T-helper 9 cell (primary cell): ENCODE results near the gene DEFB124.
"Not testable (repeated sequence)": the region's sequence is repeated elsewhere in the genome, so short reads cannot be mapped to it uniquely, and the experiment has no call there.

Experiments
- DNase-seq: peaks from one replicate; pipeline ENCODE4 v3.0.0-alpha.2; 2020

DEFB124 gene

GRCh38 chr20:31488115-31488514, 13.2 kb upstream of the DEFB124 start:
- DNase-seq: no peak

DNA sequence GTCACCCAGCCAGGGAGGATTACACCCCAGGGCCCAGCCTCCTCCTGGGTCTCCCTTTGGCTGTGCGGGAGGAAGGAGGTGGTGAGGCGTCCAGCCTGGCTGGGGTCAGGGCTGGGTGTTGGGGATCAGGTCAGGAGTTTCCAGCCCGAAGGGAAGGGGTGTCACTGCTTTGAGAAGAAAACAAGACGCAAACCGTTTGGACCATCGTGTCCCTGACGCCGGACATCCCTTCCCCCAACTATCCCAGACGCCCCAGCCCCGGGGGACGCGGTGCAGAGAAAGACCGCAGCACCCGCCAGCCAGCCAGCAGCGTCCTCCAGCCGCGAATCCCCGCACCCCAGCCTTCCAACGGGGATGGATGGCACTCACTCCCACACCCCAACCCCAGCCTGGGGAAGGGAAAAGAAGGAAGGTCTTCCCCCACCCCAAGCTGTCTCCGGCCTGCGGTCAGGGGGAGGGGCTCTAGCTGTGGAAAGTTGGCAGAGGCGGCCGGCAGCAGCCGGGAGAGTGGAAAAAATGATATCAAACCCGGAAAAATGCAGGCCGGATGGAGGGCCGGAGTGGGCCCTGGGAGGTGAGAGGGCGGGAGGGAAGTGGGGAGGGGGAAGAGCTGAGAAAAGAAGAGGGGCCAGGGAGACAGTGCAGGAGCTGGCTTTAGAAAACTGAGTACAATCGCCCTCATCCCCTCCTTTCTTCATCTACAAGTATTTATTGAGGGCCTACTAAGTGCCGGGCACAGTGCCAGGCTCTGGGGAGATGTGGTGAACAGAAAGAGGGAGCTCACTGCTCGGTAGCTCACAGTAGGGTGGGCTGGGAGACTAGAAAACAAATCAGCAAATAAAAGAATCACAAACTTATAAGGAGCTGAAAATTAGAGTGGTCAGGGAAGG, 10.8 kb upstream of the DEFB124 start:
- no peak for DNase-seq

GRCh38 chr20:31484001-31484400, 9.1 kb upstream of the DEFB124 start:
- no peak for DNase-seq

DNA sequence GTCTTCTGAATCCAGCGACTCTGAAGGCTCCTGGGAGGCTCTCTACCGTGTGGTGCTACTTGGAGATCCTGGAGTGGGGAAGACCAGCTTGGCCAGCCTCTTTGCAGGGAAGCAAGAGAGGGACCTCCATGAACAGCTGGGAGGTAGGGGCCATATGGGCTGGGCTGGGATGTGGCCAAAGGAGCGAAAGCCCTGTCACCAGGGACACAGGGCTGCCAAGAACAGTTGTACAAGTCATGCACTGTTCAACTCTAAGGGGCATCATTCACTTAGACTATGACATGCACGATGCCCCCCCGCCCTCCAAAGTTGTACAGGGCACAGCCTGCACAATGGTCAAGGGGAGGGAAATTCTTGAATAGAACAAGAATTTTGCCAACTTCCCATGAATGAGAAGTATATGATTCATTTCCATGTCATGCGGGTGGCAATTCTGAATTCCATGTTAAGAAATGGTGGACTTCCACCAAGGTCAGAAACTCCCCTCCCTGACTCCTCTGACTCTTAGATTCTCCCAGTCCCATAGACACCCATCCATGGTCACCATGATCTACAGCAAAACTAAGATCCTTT, 1.8 kb upstream of the DEFB124 start:
- DNase-seq: no peak

DNA sequence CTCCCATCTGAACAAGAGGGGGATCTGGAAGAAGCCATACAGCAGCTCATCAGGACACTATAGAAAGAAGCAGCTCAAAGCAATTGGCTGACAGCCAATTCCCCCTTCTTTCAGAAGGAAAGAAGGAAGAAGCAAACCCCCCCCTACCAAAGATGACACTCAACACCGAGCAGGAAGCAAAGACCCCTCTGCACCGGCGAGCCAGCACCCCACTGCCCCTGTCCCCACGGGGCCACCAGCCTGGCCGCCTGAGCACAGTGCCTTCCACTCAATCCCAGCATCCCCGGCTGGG, 1.3 kb upstream of the DEFB124 start:
- no peak for DNase-seq

DNA sequence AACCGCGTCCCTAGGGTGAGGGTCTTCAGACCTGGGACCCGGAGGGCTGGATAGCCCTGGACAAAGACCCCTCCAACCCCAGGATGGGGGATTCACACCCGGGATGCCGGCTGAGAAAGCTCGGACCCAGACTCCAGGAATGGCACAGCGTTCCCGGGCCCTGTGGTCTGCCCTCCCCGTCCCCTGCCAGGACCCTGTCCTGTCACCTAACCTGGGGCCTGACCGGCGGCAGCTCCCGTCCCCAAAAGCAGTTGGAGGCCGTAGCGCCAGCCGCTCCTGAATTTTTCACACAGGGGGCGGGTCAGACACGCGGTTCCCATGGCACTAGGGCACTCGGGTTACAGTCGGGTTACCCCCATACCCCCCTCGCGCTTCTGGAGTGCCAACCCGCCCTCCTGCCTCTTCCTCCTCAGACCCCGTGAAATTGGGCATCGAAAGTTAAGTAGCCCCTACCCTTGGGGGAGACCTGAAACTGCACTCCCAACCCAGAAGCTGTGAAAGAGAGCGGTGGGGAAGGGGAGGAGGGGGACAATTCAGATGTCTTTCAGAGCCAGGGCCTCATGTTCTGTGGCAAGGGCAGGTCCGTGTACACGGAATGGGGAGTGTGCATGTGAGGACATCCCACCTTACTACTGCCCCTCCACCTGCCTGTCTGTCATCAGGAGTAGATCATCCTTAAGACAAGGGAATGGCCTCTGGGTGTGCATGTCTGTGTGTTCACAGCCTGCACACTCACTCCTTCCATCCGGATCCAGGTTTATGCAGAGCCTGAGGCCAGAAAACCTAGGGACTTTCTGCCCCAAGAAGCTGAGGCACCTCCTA, 756 bp upstream of the DEFB124 start:
- DNase-seq: no peak

- DNase-seq: no peak
These were observed 860 bp downstream of the DEFB124 start for GRCh38 chr20:31474097-31474436.

DNA sequence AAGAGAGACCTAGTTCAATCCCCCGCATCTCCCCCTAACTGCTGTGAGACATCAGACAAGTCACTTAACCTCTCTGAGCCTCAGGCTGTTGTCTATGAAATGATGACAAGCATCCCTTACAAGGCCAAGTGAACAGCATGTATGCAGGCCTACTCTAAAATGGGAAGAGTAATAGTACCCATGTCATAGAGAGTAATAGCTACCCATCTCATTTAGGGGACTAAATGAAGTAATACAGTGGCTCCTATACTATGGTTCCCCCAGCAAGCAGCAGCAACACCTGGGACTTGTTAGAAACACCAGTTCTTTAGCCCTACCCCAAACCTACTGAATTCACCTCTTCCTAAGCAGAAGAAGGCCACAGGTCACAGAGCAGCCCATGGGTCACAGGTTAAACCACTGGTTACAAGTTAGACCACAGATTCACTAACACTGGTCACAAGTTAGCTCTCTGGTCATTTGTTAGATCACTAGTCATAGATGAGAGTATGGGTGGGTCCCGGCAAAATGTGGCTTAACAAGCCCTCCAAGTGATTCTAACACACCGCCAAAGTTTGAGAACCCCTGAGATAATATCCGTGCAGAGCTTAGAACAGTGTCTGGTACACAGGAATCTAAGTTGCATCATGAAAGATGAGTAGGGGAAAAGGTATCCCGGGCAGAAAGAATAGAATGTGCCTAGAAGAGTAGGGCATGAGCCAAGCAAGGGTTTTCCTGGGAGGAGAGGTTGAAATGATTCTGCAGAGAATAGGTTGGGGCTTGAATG, 1.4 kb downstream of the DEFB124 start:
- DNase-seq: no peak

- no peak for DNase-seq
These were observed 2.3 kb downstream of the DEFB124 start for GRCh38 chr20:31472395-31473330.

GRCh38 chr20:31470946-31471345, 4.0 kb downstream of the DEFB124 start:
- DNase-seq: not testable (repeated sequence)

DNA sequence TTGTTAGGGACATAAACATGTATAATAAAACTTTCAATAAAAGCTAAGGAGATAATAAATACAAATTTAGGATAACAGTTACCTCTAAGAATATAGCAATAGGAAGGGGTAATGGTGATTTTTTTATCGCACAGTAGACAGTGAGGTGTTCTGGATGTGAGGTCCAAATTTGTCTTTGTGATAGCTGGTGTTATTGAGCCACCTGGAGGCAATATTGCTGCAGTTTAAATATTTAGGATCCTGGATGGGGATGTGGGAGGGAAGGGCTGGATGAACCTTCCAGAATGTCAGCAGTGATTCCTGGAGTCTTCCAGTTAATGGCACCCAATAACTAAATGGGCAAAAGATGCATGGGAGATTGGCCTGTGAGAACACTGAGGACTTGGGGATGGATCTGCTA, 20.6 kb downstream of the DEFB124 start:
- no peak for DNase-seq

GRCh38 chr20:31452575-31452974, 22.4 kb downstream of the DEFB124 start:
- DNase-seq: no peak

DNA sequence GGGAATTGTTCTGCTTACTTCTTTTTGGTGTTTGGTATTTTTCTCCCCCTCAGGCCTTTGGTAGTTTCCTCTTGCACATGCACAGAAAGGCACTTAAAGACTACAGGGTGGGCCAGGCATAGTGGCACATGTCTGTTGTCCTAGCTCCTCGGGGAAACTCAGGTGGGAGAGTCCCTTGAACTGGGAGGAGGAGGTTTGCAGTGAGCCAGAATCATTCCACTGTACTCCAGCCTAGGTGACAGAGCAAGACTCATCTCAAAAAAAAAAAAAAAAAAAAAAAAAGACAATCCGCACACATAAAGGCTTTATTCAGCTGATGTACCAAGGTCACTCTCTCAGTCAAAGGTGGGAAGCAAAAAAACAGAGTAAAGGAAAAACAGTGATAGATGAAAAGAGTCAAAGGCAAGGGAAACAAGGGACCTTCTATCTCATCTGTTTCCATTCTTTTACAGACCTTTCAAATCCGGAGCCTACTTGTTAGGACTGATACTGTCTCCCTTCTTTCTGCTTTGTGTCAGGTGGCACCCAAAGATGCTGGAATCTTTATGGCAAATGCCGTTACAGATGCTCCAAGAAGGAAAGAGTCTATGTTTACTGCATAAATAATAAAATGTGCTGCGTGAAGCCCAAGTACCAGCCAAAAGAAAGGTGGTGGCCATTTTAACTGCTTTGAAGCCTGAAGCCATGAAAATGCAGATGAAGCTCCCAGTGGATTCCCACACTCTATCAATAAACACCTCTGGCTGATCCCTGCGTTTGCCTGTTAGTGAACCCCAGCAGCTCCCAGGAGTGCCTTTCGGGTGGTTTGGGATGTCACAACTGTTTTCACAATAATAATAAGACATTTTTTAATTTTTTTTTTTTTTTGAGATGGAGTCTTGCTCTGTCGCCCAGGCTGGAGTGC, 25.2 kb downstream of the DEFB124 start:
- no peak for DNase-seq

- no peak for DNase-seq
These were observed 28.7 kb downstream of the DEFB124 start for GRCh38 chr20:31446084-31446819.

GRCh38 chr20:31440012-31440659, 34.8 kb downstream of the DEFB124 start, which contains the start of gene DEFB123:
TSS of gene DEFB123 (plus strand) at chr20:31440632. CDS start at chr20:31440699, 67 bp downstream.
- DNase-seq: no peak

DNA sequence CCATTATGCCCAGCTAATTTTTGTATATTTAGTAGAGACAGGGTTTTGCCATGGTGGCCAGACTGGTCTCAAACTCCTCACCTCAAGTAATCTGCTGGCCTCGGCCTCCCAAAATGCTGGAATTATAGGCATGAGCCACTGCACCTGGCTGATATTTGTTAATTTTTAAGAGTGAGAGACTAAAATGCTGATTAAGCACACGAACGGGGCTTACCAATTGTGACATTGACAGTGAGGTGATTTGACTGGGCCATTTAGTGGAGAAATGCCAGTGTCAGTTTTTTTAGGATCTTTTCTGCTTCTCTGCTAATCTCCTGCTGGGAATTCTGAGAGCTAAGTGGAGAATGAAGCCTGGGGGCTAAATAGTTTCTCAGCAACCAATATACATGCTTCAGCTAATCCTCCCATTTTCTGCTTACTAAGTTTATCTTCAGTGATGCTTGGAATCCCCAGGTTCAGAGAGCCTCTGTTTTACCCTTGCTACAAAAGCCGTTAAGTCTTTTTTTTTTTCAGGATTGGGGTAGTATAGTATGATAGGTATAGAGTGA, 44.3 kb downstream of the DEFB124 start:
- DNase-seq: no peak

- DNase-seq: not testable (repeated sequence)
These were observed 47.4 kb downstream of the DEFB124 start for GRCh38 chr20:31427576-31427975.

DNA sequence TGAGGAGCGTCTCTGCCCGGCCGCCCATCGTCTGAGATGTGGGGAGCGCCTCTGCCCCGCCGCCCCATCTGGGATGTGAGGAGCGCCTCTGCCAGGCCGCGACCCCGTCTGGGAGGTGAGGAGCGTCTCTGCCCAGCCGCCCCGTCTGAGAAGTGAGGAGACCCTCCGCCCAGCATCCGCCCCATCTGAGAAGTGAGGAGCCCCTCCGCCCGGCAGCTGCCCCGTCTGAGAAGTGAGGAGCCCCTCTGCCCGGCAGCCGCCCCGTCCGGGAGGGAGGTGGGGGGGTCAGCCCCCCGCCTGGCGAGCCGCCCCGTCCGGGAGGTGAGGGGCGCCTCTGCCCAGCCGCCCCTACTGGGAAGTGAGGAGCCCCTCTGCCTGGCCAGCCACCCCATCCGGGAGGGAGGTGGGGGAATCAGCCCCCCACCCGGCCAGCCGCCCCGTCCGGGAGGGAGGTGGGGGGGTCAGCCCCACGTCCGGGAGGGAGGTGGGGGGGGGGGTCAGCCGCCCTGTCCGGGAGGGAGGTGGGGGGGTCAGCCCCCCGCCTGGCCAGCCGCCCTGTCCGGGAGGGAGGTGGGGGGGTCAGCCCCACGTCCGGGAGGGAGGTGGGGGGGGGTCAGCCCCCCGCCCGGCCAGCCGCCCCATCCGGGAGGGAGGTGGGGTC, 47.9 kb downstream of the DEFB124 start:
- not testable (repeated sequence) for DNase-seq

DNA sequence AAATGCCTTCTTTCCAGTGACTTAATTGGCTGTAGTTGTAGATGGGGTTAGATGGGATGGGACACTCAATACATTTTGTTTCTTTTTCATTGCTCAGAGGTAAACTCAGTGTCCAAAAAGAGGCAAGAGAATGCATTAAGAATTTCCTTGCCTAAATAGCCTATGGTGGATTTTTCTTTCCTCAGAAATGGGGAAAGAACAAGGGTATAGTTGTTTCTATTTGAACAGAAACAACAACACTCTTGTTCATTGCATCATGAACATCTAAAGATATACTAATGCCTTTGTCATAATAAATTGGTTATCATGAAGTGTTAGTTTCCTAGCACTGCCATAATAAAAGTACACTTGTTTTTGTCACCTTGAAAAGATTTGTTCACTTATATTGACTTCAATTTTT, 49.1 kb downstream of the DEFB124 start:
- no peak for DNase-seq
